Tibial nerve (tissue), 4 donors: ENCODE results near the gene RAB3IL1. TPM values are rescaled to one million over a fixed set of nuclear protein-coding genes. Genes with fewer than 3 reads are reported as not detected.

Experiments
- DNase-seq, 2 donors: peaks; one replicate each; pipeline ENCODE4 v3.0.0-alpha.2; 2019; ENCODE audit warnings: low spot score in 2 of 2
- H3K27ac ChIP-seq, 4 donors: fragments of 200-600 bp; sonication (generic) in 3 of 4; one replicate each; pipeline ENCODE4 v1.5.1; 2017 to 2019; ENCODE audit warnings: mild to moderate bottlenecking in 1 of 4
- H3K27me3 ChIP-seq, 2 donors: fragments of 200-600 bp; sonication (generic) in 1 of 2; one replicate each; pipeline versions ENCODE4 v1.5.1 to v1.6.0; 2017 to 2019
- H3K36me3 ChIP-seq, 3 donors: fragments of 200-600 bp; sonication (generic); one replicate each; pipeline ENCODE4 v1.5.1; 2018 to 2019
- H3K4me1 ChIP-seq, 4 donors: fragments of 200-600 bp; sonication (generic) in 3 of 4; one replicate each; pipeline ENCODE4 v1.5.1; 2017 to 2019
- H3K4me3 ChIP-seq, 4 donors: fragments of 200-600 bp; sonication (generic) in 3 of 4; one replicate each; pipeline ENCODE4 v1.5.1; 2017 to 2019; ENCODE audit warnings: mild to moderate bottlenecking in 1 of 4, moderate library complexity in 1 of 4
- H3K9me3 ChIP-seq, 4 donors: fragments of 200-600 bp; sonication (generic) in 3 of 4; one replicate each; pipeline ENCODE4 v1.5.1; 2017 to 2019
- EP300 ChIP-seq, 2 donors: sonication (generic); formaldehyde crosslinking; IDR thresholded peaks; one replicate each; pipeline ENCODE4 v1.6.1; 2017; ENCODE audit warnings: antibody characterized with exemption in 2 of 2, mild to moderate bottlenecking in 1 of 2
- POLR2A ChIP-seq, 2 donors: fragments of 450-650 bp; IDR thresholded peaks; one replicate each; pipeline ENCODE4 v1.6.1; 2017; ENCODE audit warnings: antibody characterized with exemption in 2 of 2, mild to moderate bottlenecking in 2 of 2, moderate library complexity in 2 of 2
- WGBS, 2 donors: methylation state at CpG; one replicate each; pipeline ENCODE4 v1.1.5; 2018; 5-methylcytosine and 5-hydroxymethylcytosine counted together
- total RNA-seq, 4 donors: library from RNA; depleted of rRNA; stranded (reverse); fragments of >200 nt; gene quantifications; one replicate each; pipeline ENCODE4 v1.1.0, GENCODE V29; 2016
- TF ChIP-seq, protein P1 (sequence below), 5 experiments: fragments of 200-600 bp in 3 of 5; fragments of 450-650 bp in 2 of 5; sonication (generic) in 3 of 5; IDR thresholded peaks; one replicate each; pipeline ENCODE4 v1.5.1; 2016 to 2019; ENCODE audit warnings: antibody characterized with exemption in 5 of 5, mild to moderate bottlenecking in 3 of 5, moderate library complexity in 2 of 5

RAB3IL1 gene
- total RNA-seq, 4 donors from 2014 or later, result 58.8 to 127 (median 71.1) TPM

DNA sequence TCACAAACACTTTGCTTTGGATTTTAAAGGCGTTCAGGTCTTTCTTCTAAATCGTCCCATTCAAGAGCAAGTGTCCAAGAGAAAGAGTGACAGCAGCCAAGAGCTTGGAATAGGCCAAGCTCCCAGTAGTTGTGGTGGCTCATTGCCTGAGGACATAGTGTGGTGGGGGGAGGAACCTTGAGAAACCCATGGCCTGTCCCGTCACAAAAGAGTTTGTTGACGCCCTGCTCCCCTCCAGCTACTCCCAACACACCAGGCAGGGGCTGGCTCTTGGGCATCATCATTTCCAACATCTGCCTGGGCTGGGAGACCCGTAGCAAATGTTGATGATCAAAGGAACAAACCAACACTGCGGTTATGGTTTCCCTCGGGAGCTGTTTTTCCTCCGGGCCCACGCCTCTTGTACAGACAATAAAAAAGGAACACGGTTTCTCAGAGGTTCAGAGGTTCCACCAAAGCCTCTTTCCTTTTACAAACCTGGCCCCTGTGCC lies 46.8 kb downstream of the RAB3IL1 start:
- 26 to 28% methylated on average over 10 of the region's 10 CpGs for WGBS, 2 donors
- no peaks in the 10 kb centered on the region for H3K27me3 ChIP-seq
- H3K36me3 ChIP-seq, result peaks cover 0 to 43% (median 0%) of the 10 kb centered on the region in 3 donors
- TF ChIP-seq, protein P1, sequence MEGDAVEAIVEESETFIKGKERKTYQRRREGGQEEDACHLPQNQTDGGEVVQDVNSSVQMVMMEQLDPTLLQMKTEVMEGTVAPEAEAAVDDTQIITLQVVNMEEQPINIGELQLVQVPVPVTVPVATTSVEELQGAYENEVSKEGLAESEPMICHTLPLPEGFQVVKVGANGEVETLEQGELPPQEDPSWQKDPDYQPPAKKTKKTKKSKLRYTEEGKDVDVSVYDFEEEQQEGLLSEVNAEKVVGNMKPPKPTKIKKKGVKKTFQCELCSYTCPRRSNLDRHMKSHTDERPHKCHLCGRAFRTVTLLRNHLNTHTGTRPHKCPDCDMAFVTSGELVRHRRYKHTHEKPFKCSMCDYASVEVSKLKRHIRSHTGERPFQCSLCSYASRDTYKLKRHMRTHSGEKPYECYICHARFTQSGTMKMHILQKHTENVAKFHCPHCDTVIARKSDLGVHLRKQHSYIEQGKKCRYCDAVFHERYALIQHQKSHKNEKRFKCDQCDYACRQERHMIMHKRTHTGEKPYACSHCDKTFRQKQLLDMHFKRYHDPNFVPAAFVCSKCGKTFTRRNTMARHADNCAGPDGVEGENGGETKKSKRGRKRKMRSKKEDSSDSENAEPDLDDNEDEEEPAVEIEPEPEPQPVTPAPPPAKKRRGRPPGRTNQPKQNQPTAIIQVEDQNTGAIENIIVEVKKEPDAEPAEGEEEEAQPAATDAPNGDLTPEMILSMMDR (IDR thresholded peaks at IDR 0.05), result no peak
- no peak for TF ChIP-seq EP300 (IDR thresholded peaks at IDR 0.05)
- no peak for TF ChIP-seq POLR2A (IDR thresholded peaks at IDR 0.05)
- H3K9me3 ChIP-seq, result no peaks in the 10 kb centered on the region
- no peak overlapping the region for H3K4me3 ChIP-seq
- H3K4me1 ChIP-seq, result peaks cover 0 to 59% (median 11%) of the 10 kb centered on the region in 4 donors
- DNase-seq, result no peak
- peak overlapping the region; percentile 23 to 84 (median 54) for H3K27ac ChIP-seq

DNA sequence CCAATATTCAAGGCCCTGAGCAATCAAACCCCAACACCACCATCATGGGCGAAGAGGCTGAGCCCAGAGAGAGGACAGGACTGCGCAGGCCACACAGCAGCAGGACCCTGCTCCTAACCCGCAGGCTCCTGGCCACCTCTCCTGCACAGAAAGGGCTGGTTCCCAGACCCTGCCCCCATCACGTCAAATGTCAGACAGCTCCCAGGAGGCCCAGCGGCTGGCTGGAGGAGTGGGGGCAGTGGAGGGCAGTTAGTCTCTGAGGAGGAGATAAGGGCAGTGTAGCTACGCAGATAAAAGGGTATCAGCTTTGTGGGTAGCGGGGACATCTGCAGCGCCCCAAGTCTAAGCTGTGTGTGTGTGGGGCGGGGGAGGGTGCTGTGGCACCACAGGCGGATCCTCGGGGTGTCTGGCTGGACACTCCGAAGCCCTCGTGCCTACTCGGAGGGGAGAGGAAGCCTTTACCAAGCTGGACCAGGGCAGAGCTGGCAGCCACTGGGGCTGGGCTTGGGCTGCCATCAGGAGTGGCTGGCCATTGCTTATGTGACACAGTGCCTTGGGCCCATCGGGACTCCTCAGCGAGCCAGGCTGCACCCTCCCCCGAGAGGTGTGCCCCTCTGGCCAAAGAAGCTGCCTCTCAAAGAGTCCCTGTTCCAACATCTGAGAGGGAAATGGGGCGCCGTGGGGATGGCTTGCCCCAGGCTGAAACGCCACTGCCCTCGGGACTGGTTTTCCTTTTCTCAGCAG lies 47.5 kb downstream of the RAB3IL1 start:
- H3K36me3 ChIP-seq, result peaks cover 0 to 48% (median 0%) of the 10 kb centered on the region in 3 donors
- H3K9me3 ChIP-seq, result no peaks in the 10 kb centered on the region
- DNase-seq, result no peak
- H3K27ac ChIP-seq, result peak overlapping the region; percentile 15 to 84 (median 54)
- no peak overlapping the region for H3K4me3 ChIP-seq
- H3K27me3 ChIP-seq, result no peaks in the 10 kb centered on the region
- peaks cover 0 to 57% (median 11%) of the 10 kb centered on the region in 4 donors for H3K4me1 ChIP-seq
- TF ChIP-seq, protein P1 (IDR thresholded peaks at IDR 0.05), result no peak
- no peak for TF ChIP-seq EP300 (IDR thresholded peaks at IDR 0.05)
- TF ChIP-seq POLR2A (IDR thresholded peaks at IDR 0.05), result no peak
- 63 to 76% methylated on average over 14 to 15 of the region's 21 CpGs for WGBS, 2 donors

DNA sequence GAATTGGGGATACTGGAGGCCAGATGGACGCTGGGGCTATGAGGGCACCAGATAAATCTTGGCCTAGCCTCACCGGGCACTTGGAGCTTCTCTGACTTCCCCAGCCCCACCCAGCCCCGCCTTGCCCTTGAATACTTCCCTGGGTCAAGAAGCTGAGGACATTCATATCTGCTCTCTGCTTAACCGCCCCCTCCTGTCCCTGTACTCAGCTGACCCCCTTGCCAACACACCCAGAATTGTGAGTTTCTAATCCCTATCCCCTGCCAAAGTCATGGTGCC lies 48.0 kb downstream of the RAB3IL1 start:
- Histone ChIP-seq H3K27me3 (no peaks in the 10 kb centered on the region), H3K36me3 (peaks cover 0 to 53% (median 0%) of the 10 kb centered on the region in 3 donors), H3K27ac (peak overlapping the region; percentile 15 to 84 (median 36)), H3K4me3 (no peak overlapping the region), H3K9me3 (no peaks in the 10 kb centered on the region), H3K4me1 (peaks cover 0 to 52% (median 11%) of the 10 kb centered on the region in 4 donors)
- no peak for DNase-seq
- 55 to 58% methylated on average over 4 of the region's 4 CpGs for whole genome bisulfite sequencing, 2 donors
- TF ChIP-seq POLR2A (IDR thresholded peaks at IDR 0.05) (no peak), EP300 (IDR thresholded peaks at IDR 0.05) (no peak)
- TF ChIP-seq, protein P1 (IDR thresholded peaks at IDR 0.05), result no peak

DNA sequence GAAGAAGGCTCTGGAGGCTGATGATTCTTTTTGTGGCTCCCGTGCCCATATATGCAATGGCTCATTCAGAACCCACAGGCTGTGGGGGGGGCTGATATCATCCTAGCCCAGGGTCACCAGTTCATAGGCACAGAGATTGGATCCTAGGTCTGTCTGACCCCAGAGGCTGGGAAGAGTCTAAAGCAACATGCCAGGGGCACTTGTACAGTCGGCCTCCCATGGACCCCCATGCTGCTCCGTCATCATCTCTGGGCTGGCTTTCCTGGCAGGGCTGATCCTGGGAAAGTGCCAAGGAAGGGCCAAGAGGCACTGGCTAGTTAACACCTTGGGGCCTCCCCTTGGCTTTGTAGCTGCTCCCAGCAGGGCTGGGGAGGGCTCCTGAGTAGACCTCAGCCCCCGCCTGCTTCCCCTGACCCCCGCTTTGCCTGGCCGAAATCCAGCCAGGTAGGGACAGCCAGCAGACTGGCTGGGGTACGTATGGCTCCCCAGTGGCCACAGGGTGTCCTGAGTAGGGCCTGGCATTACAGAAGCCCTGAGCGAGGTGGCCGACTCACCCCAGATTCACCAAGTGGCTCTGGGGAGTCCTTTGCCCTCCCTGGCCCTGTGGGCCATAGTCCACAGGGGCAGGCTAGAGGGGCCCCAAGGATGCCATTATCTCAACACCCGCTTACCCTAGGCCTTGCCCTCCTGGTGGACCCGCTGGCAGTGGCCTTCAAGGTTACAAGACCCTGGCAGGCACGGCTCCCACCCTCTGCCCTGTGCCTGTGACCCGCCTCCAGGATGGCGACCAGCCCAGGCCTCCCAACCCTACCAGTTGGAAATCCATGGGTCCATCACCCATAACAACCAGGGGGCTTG lies 48.6 kb downstream of the RAB3IL1 start:
- Histone ChIP-seq H3K4me1 (peaks cover 0 to 46% (median 11%) of the 10 kb centered on the region in 4 donors), H3K36me3 (peaks cover 0 to 53% (median 0%) of the 10 kb centered on the region in 3 donors), H3K27ac (peak overlapping the region in 3 of 4 donors; percentile 28 to 84 (median 43)), H3K9me3 (no peaks in the 10 kb centered on the region), H3K27me3 (no peaks in the 10 kb centered on the region), H3K4me3 (no peak overlapping the region)
- TF ChIP-seq, protein P1 (IDR thresholded peaks at IDR 0.05), result no peak
- TF ChIP-seq EP300 (IDR thresholded peaks at IDR 0.05), result no peak
- no peak for TF ChIP-seq POLR2A (IDR thresholded peaks at IDR 0.05)
- WGBS, 2 donors, result 76 to 78% methylated on average over 2 to 10 of the region's 14 CpGs
- no peak for DNase-seq
